GM18867 (cell line): Measurements from ENCODE around the gene IL10RB.
"Not testable (repeated sequence)": the region's sequence is repeated elsewhere in the genome, so short reads cannot be mapped to it uniquely, and the experiment has no call there.

ENCODE experiments used
- ATAC-seq: cut with Tn5 transposase; IDR thresholded peaks from one replicate; pipeline ENCODE4 v1.9.1; 2021; ENCODE audit warnings: mild to moderate bottlenecking, moderate library complexity; ENCODE audit not compliant: unreplicated experiment

IL10RB gene

GRCh38 chr21:33240404-33240803 is 25.8 kb upstream of the IL10RB start:
- ATAC-seq: no peak

- ATAC-seq: no peak
Observed at GRCh38 chr21:33241846-33242245, 24.3 kb upstream of the IL10RB start.

- ATAC-seq: not testable (repeated sequence)
Observed at GRCh38 chr21:33242846-33243245, 23.3 kb upstream of the IL10RB start.

- ATAC-seq: no peak
Observed at GRCh38 chr21:33244082-33244778, 21.9 kb upstream of the IL10RB start.

GRCh38 chr21:33244779-33245105 is 21.4 kb upstream of the IL10RB start:
- no peak for ATAC-seq

- ATAC-seq: no peak
Observed at GRCh38 chr21:33245289-33245918, 20.8 kb upstream of the IL10RB start.

- ATAC-seq: no peak
Observed at GRCh38 chr21:33246506-33246905, 19.7 kb upstream of the IL10RB start.

- no peak for ATAC-seq
Observed at GRCh38 chr21:33246963-33247362, 19.2 kb upstream of the IL10RB start.

- ATAC-seq: no peak
Observed at GRCh38 chr21:33247599-33247998, 18.6 kb upstream of the IL10RB start.

- ATAC-seq: no peak
Observed at GRCh38 chr21:33249331-33250002, 16.7 kb upstream of the IL10RB start.

- no peak for ATAC-seq
Observed at GRCh38 chr21:33251119-33251518, 15.0 kb upstream of the IL10RB start.

GRCh38 chr21:33253382-33253781 is 12.8 kb upstream of the IL10RB start:
- ATAC-seq: not testable (repeated sequence)

- ATAC-seq: no peak
Observed at GRCh38 chr21:33254766-33255165, 11.4 kb upstream of the IL10RB start.

- ATAC-seq: no peak
Observed at GRCh38 chr21:33255404-33255803, 10.8 kb upstream of the IL10RB start.

GRCh38 chr21:33256019-33256418 is 10.1 kb upstream of the IL10RB start:
- ATAC-seq: no peak

- ATAC-seq: no peak
Observed at GRCh38 chr21:33257094-33257803, 8.9 kb upstream of the IL10RB start.

- no peak for ATAC-seq
Observed at GRCh38 chr21:33258475-33258874, 7.7 kb upstream of the IL10RB start.

GRCh38 chr21:33259428-33259827 is 6.7 kb upstream of the IL10RB start:
- no peak for ATAC-seq

GRCh38 chr21:33259995-33260394 is 6.2 kb upstream of the IL10RB start:
- ATAC-seq: no peak

- no peak for ATAC-seq
Observed at GRCh38 chr21:33261635-33262034, 4.5 kb upstream of the IL10RB start.

- no peak for ATAC-seq
Observed at GRCh38 chr21:33262921-33263320, 3.2 kb upstream of the IL10RB start.

GRCh38 chr21:33264561-33264960 is 1.6 kb upstream of the IL10RB start:
- ATAC-seq: no peak
